ENCODE data around the gene PDSS1.
A peak's percentile ranks its signal among the peaks of the same experiment; 100 is the strongest.

Gene PDSS1

GRCh38 chr10:26714415-26715136, 17.1 kb downstream of the PDSS1 start:
- TF ChIP-seq ZNF274 (IDR thresholded peaks at IDR 0.05; ENCODE audit: low read depth, low read length): no peak
- H3K4me3 ChIP-seq (ENCODE audit: low read length): no peak overlapping the region

- TF ChIP-seq ZNF274 (IDR thresholded peaks at IDR 0.05; ENCODE audit: low read depth, low read length): no peak
- H3K4me3 ChIP-seq (ENCODE audit: low read length): no peak overlapping the region
These were observed 17.6 kb downstream of the PDSS1 start for GRCh38 chr10:26715137-26715487.

GRCh38 chr10:26717476-26717875, 20.0 kb downstream of the PDSS1 start:
- H3K4me3 ChIP-seq (ENCODE audit: low read length): no peak overlapping the region
- TF ChIP-seq ZNF274 (IDR thresholded peaks at IDR 0.05; ENCODE audit: low read depth, low read length): no peak

- TF ChIP-seq ZNF274 (IDR thresholded peaks at IDR 0.05; ENCODE audit: low read depth, low read length): no peak
- H3K4me3 ChIP-seq (ENCODE audit: low read length): no peak overlapping the region
These were observed 24.1 kb downstream of the PDSS1 start for GRCh38 chr10:26721561-26721960.

GRCh38 chr10:26723016-26723415, 25.5 kb downstream of the PDSS1 start:
- no peak overlapping the region for H3K4me3 ChIP-seq (ENCODE audit: low read length)
- TF ChIP-seq ZNF274 (IDR thresholded peaks at IDR 0.05; ENCODE audit: low read depth, low read length): no peak

- TF ChIP-seq ZNF274 (IDR thresholded peaks at IDR 0.05; ENCODE audit: low read depth, low read length): no peak
- H3K4me3 ChIP-seq (ENCODE audit: low read length): no peak overlapping the region
These were observed 28.6 kb downstream of the PDSS1 start for GRCh38 chr10:26725837-26726727.

GRCh38 chr10:26727005-26727404, 29.5 kb downstream of the PDSS1 start:
- H3K4me3 ChIP-seq (ENCODE audit: low read length): no peak overlapping the region
- no peak for TF ChIP-seq ZNF274 (IDR thresholded peaks at IDR 0.05; ENCODE audit: low read depth, low read length)

- TF ChIP-seq ZNF274 (IDR thresholded peaks at IDR 0.05; ENCODE audit: low read depth, low read length): no peak
- no peak overlapping the region for H3K4me3 ChIP-seq (ENCODE audit: low read length)
These were observed 31.5 kb downstream of the PDSS1 start for GRCh38 chr10:26728957-26729356.

- H3K4me3 ChIP-seq (ENCODE audit: low read length): no peak overlapping the region
- TF ChIP-seq ZNF274 (IDR thresholded peaks at IDR 0.05; ENCODE audit: low read depth, low read length): no peak
These were observed 31.9 kb downstream of the PDSS1 start for GRCh38 chr10:26729395-26729794.

- H3K4me3 ChIP-seq (ENCODE audit: low read length): no peak overlapping the region
- TF ChIP-seq ZNF274 (IDR thresholded peaks at IDR 0.05; ENCODE audit: low read depth, low read length): no peak
These were observed 33.1 kb downstream of the PDSS1 start for GRCh38 chr10:26730552-26730951.

- no peak overlapping the region for H3K4me3 ChIP-seq (ENCODE audit: low read length)
- no peak for TF ChIP-seq ZNF274 (IDR thresholded peaks at IDR 0.05; ENCODE audit: low read depth, low read length)
These were observed 36.5 kb downstream of the PDSS1 start for GRCh38 chr10:26733750-26734568.

- TF ChIP-seq ZNF274 (IDR thresholded peaks at IDR 0.05; ENCODE audit: low read depth, low read length): no peak
- H3K4me3 ChIP-seq (ENCODE audit: low read length): no peak overlapping the region
These were observed 37.9 kb downstream of the PDSS1 start for GRCh38 chr10:26735435-26735834.

- peak overlapping the region; percentile 4; the same call in 1 of the 2 replicates for H3K4me3 ChIP-seq (ENCODE audit: low read length)
- TF ChIP-seq ZNF274 (IDR thresholded peaks at IDR 0.05; ENCODE audit: low read depth, low read length): no peak
These were observed 40.2 kb downstream of the PDSS1 start for GRCh38 chr10:26737730-26738129.

- no peak for TF ChIP-seq ZNF274 (IDR thresholded peaks at IDR 0.05; ENCODE audit: low read depth, low read length)
- H3K4me3 ChIP-seq (ENCODE audit: low read length): no peak overlapping the region
These were observed 40.9 kb downstream of the PDSS1 start for GRCh38 chr10:26738301-26738911.
